Neural cell (in vitro differentiated cells): Measurements from ENCODE around the gene SPATA2L. TPM values are rescaled to one million over a fixed set of nuclear protein-coding genes. Genes with fewer than 3 reads are reported as not detected.

ENCODE experiments used
- H2AFZ ChIP-seq: fragments of 200-600, 300-800 bp; sonication (generic), shearing (Covaris generic); 2 replicates; pipeline ENCODE4 v1.6.0; 2014; ENCODE audit warnings: low read depth, mild to moderate bottlenecking, antibody characterized with exemption, low read length, moderate library complexity
- H3F3A ChIP-seq: fragments of 200-600 bp; shearing (Covaris generic); 2 replicates; pipeline ENCODE4 v1.6.1; 2016; ENCODE audit warnings: mild to moderate bottlenecking, moderate library complexity, mixed read lengths, antibody characterized with exemption, low read length; ENCODE audit not compliant: insufficient read depth, poor library complexity, severe bottlenecking
- H3K27ac ChIP-seq: fragments of 200-600, 300-800 bp; sonication (generic), shearing (Covaris generic); 2 replicates; pipeline ENCODE4 v1.5.1; 2014; ENCODE audit warnings: mild to moderate bottlenecking, low read length, moderate library complexity
- H3K27me3 ChIP-seq: fragments of 300-800, 200-600 bp; sonication (generic), shearing (Covaris generic); 2 replicates; pipeline ENCODE4 v1.6.0; 2014; ENCODE audit warnings: mild to moderate bottlenecking, low read depth, low read length, moderate library complexity; ENCODE audit not compliant: insufficient read depth
- H3K36me3 ChIP-seq: fragments of 300-800, 200-600 bp; sonication (generic), shearing (Covaris generic); 2 replicates; pipeline ENCODE4 v1.5.1; 2014; ENCODE audit warnings: mild to moderate bottlenecking, antibody characterized with exemption, low read length, moderate library complexity; ENCODE audit not compliant: insufficient read depth
- H3K4me2 ChIP-seq: fragments of 300-800, 200-600 bp; sonication (generic), shearing (Covaris generic); 2 replicates; pipeline ENCODE4 v1.6.0; 2014; ENCODE audit warnings: mild to moderate bottlenecking, low read length
- H3K4me3 ChIP-seq: fragments of 300-800, 200-600 bp; sonication (generic), shearing (Covaris generic); 2 replicates; pipeline ENCODE4 v1.5.1; 2014; ENCODE audit warnings: mild to moderate bottlenecking, low read length, moderate library complexity
- H3K79me2 ChIP-seq: fragments of 200-600 bp; shearing (Covaris generic); replicated peaks from 2 replicates; pipeline ENCODE4 v1.6.0; 2014; ENCODE audit warnings: mild to moderate bottlenecking, low read length, moderate library complexity; ENCODE audit not compliant: insufficient read depth
- H3K9ac ChIP-seq: fragments of 300-800, 200-600 bp; sonication (generic), shearing (Covaris generic); 2 replicates; pipeline ENCODE4 v1.6.1; 2016; ENCODE audit warnings: mild to moderate bottlenecking, low read length, mixed read lengths
- H3K9me2 ChIP-seq: fragments of 200-600 bp; shearing (Covaris generic); 2 replicates; pipeline ENCODE4 v1.6.1; 2016; ENCODE audit warnings: mild to moderate bottlenecking, low read length, mixed read lengths; ENCODE audit not compliant: insufficient read depth
- H3K9me3 ChIP-seq: fragments of 200-600, 300-800 bp; sonication (generic), shearing (Covaris generic); 2 replicates; pipeline ENCODE4 v1.6.1; 2016; ENCODE audit warnings: mild to moderate bottlenecking, mixed run types, low read length, moderate library complexity, mixed read lengths
- H4K20me1 ChIP-seq: fragments of 200-600 bp; shearing (Covaris generic); 2 replicates; pipeline ENCODE4 v1.6.1; 2016; ENCODE audit warnings: mild to moderate bottlenecking, mixed run types; ENCODE audit not compliant: insufficient read depth
- CTCF ChIP-seq: fragments of 450-650 bp; IDR thresholded peaks from 2 replicates; pipeline ENCODE4 v1.5.1; 2014; ENCODE audit warnings: antibody characterized with exemption, mild to moderate bottlenecking, moderate library complexity; ENCODE audit not compliant: poor library complexity, severe bottlenecking
- EP300 ChIP-seq: fragments of 450-650 bp; conservative IDR thresholded peaks from 2 replicates; pipeline ENCODE4 v1.6.1; 2014; ENCODE audit warnings: antibody characterized with exemption, mild to moderate bottlenecking, moderate library complexity; ENCODE audit not compliant: poor library complexity, severe bottlenecking
- EZH2 ChIP-seq: fragments of 200-600, 300-800 bp; shearing (Covaris generic), sonication (generic); IDR thresholded peaks from 2 replicates; pipeline ENCODE4 v1.6.1; 2014; ENCODE audit warnings: antibody characterized with exemption, low read length, borderline replicate concordance, mild to moderate bottlenecking; ENCODE audit not compliant: insufficient read depth, poor library complexity, severe bottlenecking
- MXI1 ChIP-seq: fragments of 450-650 bp; conservative IDR thresholded peaks from 2 replicates; pipeline ENCODE4 v1.6.1; 2014; ENCODE audit warnings: antibody characterized with exemption, mild to moderate bottlenecking; ENCODE audit not compliant: poor library complexity, severe bottlenecking
- POLR2AphosphoS5 ChIP-seq: IDR thresholded peaks from 2 replicates; pipeline ENCODE4 v1.6.1; 2012
- RAD21 ChIP-seq: fragments of 450-650 bp; conservative IDR thresholded peaks from 2 replicates; pipeline ENCODE4 v1.6.1; 2014; ENCODE audit warnings: antibody characterized with exemption, mild to moderate bottlenecking, moderate library complexity
- REST ChIP-seq: IDR thresholded peaks from 2 replicates; pipeline ENCODE4 v1.6.1; 2012; ENCODE audit warnings: borderline replicate concordance
- SMC3 ChIP-seq: fragments of 450-650 bp; conservative IDR thresholded peaks from 2 replicates; pipeline ENCODE4 v1.6.1; 2014; ENCODE audit warnings: antibody characterized with exemption, mild to moderate bottlenecking, moderate library complexity; ENCODE audit not compliant: poor library complexity
- TAF1 ChIP-seq: IDR thresholded peaks from 2 replicates; pipeline ENCODE4 v1.6.1; 2012; ENCODE audit warnings: low read depth
- polyA plus RNA-seq: library from polyadenylated mRNA; depleted of rRNA; stranded (reverse); fragments of >200 nt; gene quantifications from 2 replicates; pipeline ENCODE4 v1.2.3, GENCODE V29; 2014

Gene SPATA2L
- polyA plus RNA-seq, 1 donor from 2014 or later = 39.1 TPM

GRCh38 chr16:89691986-89692569 is 9.4 kb downstream of the SPATA2L start:
- TF ChIP-seq RAD21 (no peak), SMC3 (no peak), TAF1 (no peak), EP300 (no peak), POLR2AphosphoS5 (no peak), MXI1 (no peak), CTCF (no peak), EZH2 (no peak)
- Histone ChIP-seq H3K4me3 (no peak overlapping the region), H3K9me2 (no peaks in the 10 kb centered on the region), H3K36me3 (no peaks in the 10 kb centered on the region), H3F3A (no peaks in the 10 kb centered on the region), H3K4me2 (no peak overlapping the region), H2AFZ (no peak overlapping the region), H3K27me3 (no peaks in the 10 kb centered on the region), H3K9me3 (no peaks in the 10 kb centered on the region), H3K27ac (no peak overlapping the region), H4K20me1 (no peaks in the 10 kb centered on the region), H3K9ac (no peak overlapping the region), H3K79me2 (no peaks in the 10 kb centered on the region)

DNA sequence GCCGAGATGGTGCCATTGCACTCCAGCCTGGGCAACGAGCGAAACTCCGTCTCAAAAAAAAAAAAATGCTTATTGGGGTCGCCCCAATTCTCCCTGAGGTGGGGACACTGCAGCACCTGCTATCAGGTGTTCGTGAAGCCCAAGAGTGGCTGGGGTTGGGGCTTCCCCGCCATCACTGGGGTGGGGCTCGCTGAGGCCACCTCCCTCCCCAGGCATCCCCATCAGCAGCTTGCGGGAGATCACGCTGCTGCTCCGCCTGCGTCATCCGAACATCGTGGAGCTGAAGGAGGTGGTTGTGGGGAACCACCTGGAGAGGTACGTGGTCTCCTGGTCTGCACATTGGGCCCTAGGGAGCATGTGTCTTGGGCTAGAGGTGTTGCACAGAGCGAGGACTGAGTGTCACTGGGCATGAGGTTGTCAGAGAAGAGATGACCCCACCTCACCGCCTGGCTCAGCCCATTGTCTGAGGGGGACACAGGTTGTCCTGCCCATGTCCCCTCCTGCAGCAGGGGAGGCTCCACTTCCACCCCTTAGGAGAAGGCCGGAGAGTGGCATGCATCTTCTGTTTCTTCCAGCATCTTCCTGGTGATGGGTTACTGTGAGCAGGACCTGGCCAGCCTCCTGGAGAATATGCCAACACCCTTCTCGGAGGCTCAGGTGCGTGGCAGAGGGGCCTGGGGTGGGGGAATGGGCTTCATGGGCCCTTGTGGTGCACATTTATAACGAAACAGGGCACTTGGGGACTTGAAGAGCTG is 10.1 kb downstream of the SPATA2L start:
- no peak overlapping the region for H3K9ac ChIP-seq
- no peak overlapping the region for H3K27ac ChIP-seq

More for the DNA sequence above, 10.1 kb downstream of the SPATA2L start:
- Histone ChIP-seq H3K36me3 (no peaks in the 10 kb centered on the region), H4K20me1 (no peaks in the 10 kb centered on the region), H3F3A (no peaks in the 10 kb centered on the region), H2AFZ (no peak overlapping the region), H3K79me2 (no peaks in the 10 kb centered on the region), H3K9me3 (no peaks in the 10 kb centered on the region), H3K27me3 (no peaks in the 10 kb centered on the region), H3K4me3 (no peak overlapping the region), H3K9me2 (no peaks in the 10 kb centered on the region), H3K4me2 (no peak overlapping the region)
- TF ChIP-seq MXI1 (no peak), RAD21 (no peak), TAF1 (no peak), EZH2 (no peak), CTCF (no peak), SMC3 (no peak), EP300 (no peak), POLR2AphosphoS5 (no peak), REST (no peak)
